Germinal center (tissue), 1 donor: Measurements from ENCODE around the gene REXO1.
A peak's percentile ranks its signal among the peaks of the same experiment; 100 is the strongest.

Experiments used
- DNase-seq: peaks from one replicate; pipeline ENCODE4 v3.0.0; 2012; ENCODE audit warnings: mixed read lengths, low spot score

REXO1 gene

DNA sequence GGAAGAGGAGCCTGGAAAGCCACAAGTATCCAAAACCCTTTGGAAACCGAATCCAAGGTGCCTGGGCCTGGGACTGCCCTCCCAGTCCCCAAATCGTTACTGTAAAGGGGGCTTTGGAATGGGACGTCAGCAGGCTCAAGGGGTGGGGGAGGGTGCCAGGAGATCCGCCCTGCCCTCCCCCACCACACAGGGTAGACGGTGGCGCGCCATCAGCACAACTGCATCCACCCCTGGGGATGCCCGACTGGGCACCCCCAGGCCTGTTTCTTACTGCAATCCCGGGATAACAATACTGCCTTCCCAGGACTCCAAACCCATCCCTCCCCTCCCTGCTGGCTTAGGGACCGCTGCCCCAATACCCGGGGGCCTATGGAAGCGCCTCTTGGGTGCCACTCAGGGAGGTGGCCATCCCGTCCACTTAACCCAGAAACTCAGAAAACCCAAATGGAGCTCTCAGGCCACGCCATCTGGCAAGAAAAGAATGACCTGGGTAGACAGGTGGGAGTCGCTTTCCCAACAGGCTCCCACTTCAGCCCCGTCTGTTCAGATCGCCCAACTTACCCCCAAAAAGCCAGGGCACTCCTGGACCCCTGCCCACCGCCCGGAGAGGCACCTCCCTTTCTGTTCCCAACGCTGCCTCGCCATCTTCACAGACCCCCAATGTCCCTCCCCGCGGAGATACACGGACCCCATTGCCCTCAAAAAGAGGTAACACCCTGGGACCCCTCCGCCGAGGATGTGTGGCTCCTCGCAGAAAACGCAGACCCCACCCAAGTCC, 12.7 kb upstream of the REXO1 start:
- DNase-seq = no peak

DNA sequence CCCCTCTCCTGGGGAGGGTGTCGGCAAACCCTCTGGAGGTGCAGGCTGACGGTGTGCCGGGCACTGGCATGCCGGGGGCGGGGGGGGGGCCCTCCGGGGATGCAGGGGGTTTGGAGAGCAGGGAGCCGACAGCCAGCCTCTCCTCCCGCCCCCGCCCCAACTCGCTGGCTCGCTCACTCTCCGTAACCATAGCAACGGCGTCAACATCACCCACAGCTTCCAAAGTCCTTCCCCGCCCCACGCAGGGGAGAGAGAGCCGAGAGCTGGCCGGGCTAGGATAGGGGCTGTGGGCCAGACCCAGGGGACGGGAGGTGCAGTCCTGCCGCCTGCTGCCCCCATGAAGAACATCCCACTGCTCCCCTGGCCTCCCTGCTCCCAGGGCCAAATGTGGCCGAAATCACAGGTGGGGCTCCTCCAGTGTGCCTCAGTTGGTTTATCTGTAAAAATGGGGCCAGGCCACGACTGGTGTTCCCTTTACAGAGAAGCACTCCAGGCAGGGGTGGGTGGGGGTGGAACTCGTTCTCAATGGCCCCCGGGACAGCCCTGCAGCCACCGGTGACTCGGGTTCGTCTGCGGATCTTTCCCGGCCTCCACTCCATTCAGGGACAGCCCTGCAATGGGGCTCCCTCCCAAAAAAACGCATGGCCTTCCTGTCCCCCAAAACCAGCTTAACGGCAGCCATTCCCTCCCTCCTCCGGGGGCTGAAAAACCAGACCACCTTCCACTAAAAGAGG, 11.9 kb upstream of the REXO1 start:
- no peak for DNase-seq

- no peak for DNase-seq
Measured at GRCh38 chr19:1859331-1859781, 11.1 kb upstream of the REXO1 start.

DNA sequence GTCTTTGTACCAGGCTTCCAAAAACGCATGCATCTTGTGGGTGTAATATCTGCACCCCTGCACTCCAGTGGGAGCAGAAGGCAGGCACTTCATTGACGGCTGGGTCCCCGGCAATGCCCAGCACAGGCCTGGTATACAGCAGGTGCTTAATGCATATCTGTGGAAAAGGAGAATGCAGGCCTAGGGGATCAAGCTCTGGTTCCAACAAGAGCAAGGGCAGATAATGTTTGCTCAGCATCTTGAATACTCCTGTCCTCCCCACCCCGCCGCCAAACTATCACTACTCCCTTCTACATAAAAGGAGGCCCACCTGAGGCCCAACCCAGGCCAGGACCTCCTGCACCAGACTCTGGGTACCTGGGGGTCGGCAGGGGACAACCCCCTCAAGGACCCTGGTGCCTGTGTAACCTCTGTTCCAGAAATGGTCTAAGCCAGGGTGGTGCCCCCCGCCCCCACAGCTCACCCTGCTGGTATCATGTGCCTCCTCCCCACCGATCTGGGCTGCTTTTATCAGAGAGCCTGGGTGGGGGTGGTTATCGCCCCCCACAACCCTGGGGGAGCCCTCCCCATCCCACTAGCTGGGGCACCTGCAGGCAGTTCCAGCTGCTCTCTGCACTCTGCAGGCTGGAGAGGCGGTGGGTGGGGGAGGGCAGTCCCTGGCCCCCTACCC, 10.3 kb upstream of the REXO1 start:
- DNase-seq = no peak

GRCh38 chr19:1857648-1858326, 9.5 kb upstream of the REXO1 start:
- DNase-seq = no peak

GRCh38 chr19:1856698-1857603, 8.7 kb upstream of the REXO1 start:
- DNase-seq = peak; percentile 82

DNA sequence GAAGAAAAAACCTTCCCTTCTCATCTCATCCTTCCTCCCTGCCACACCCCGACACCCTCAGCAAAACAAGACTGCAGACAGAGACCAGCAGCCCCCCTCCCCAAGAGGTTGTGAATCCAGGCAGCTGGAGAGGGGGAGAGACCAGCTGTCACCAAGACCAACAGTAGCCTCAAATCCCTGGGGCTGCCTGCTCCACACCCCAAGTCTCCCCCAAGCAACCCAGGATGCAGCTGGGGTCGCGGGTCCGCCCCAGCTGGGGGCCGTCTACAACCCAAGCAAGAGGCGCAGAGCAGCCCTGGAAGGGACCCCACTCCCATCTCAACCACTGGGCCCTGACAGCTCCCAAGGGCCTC, 8.0 kb upstream of the REXO1 start:
- DNase-seq = peak; percentile 36

DNA sequence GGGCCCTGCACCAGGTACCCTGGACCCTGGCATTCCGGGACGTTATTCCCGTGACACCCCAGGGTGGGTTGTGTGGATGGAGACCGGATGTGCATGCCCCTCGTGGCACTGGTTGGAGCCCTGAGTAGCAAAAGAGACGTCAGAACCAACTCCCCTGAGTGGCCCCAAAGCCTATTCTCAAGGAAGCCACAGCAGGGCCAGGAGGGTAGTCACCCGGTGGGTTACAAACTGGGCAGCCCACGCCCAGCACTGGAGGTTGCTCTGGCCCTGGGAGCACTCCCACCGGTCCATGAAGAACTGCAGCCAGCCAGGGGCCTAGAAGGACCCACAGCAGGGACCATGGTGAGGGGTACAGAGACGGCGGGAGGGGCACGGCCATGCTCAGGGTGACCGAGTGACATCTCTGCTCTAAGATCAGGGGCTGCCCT, 7.6 kb upstream of the REXO1 start:
- no peak for DNase-seq

GRCh38 chr19:1855040-1855827, 7.0 kb upstream of the REXO1 start:
- peak; percentile 86 for DNase-seq

GRCh38 chr19:1854542-1855039, 6.3 kb upstream of the REXO1 start:
- DNase-seq = no peak

GRCh38 chr19:1854039-1854541, 5.8 kb upstream of the REXO1 start:
- DNase-seq = no peak

DNA sequence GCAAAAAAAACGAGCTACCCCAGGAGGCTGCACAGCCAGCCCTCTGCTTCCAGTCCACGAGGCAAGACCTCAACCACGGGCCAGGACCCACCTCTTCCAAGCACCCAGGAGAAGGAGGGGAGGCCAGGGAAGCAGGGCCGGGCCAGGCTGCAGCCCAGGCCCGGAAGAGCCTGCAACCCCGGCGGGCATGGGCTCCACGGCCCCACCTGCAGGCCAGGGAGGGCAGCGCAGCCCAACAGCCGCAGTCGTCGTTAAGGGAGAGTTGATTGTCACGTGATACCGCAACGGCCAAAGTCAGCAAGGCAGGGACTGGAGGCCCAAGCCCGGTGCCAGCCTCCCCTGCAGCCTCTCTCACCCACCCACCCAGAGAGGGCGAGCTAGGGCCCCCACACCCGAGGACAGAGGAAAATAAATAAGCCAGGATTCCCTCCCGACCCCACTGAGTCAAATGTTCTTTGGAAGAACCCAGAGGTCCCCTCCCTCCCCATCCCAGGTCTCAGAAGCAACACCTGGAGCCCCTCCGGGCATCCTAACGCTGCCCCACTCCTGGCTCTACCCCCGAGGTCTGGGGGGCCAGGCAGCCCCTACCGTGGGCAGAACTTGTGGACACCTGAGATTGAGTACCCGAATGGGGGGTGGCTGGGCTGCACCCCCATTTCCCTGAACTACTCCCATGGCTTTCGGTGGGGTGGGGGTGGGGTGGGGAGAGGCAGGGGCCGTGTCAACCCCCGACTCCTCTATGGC, 5.2 kb upstream of the REXO1 start:
- peak; percentile 85 for DNase-seq

DNA sequence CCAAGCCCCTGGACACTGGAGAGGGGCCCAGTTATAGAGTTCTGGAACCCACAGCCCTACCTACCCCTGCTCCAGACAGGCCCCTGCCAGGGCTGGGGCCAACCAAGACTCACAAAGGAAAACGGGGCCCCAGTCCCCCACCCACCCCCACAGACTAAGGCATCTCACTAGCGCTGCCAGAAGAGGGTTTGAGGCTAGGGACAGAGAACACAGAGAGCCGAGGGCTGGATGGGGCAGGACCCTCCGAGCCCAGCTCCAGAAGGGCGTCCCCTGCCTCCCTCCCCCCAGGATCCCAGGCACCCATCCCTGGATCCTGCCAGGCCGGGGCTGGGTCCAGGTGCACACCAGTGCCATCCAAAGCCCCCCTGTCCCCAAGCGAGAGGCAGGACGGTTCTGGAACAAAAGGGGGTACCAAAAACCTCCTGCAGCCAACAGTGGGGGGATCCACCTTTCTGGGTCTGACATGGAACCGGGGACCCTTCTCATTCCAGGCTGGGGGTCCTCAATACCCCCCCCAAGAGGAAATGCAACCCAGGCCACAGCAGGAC, 4.4 kb upstream of the REXO1 start:
- DNase-seq = no peak

GRCh38 chr19:1851654-1852580, 3.6 kb upstream of the REXO1 start:
- no peak for DNase-seq

DNA sequence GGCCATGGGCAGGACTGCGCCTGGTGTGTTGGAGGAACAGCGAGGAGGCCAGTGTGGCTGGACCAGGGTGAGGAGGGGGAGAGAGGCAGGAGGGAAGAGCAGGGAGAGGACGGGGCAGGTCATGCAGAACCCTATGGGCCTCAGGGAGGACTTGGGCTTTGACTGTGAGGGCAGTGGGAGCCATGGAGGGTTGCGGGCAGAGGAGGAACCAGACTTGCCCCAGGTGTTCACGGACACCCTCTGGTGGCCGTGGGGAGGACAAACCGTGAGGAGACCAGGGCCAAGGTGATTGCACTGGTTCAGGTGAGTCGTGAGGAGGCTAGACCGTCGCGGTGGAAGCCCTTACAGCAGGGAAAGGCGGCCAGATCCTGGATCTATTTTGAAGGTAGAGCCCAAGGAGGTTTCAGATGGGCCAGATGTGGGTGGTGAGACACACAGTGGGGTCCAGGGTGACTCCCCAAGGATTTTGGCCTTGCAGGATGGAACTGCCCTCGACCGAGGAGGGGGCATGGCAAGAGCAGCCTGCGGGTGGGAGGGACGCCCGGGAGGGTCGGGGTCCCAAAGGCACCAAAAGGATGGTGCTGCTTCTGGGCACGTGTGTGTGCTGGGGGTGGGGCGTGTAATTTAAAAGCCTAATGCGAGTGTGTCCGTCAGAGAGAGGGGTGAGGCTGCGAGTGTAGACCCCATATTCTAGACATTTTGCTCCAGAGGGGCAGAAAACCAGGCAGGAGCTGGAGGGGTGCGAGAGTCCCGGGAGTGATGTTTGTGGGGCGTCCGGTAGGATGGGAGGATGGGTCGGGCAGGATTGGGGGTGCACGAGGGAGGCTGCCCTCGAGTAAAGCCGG, 2.7 kb upstream of the REXO1 start:
- DNase-seq = no peak

GRCh38 chr19:1849886-1850398, 1.7 kb upstream of the REXO1 start:
- DNase-seq = no peak

- DNase-seq = no peak
Measured at GRCh38 chr19:1849132-1849474, 820 bp upstream of the REXO1 start.
